ENCODE results near the gene HMCES.
"Not testable (repeated sequence)": the region's sequence is repeated elsewhere in the genome, so short reads cannot be mapped to it uniquely, and the experiment has no call there.

The HMCES gene

GRCh38 chr3:129346695-129347457 lies 68.2 kb downstream of the HMCES start:
- DNase-seq (ENCODE audit: low read depth in 2 of 2) = no peak

GRCh38 chr3:129347458-129347845 lies 68.8 kb downstream of the HMCES start:
- no peak for DNase-seq (ENCODE audit: low read depth in 2 of 2)

- DNase-seq (ENCODE audit: low read depth in 2 of 2) = no peak
Observed at GRCh38 chr3:129348734-129349133, 70.1 kb downstream of the HMCES start.

GRCh38 chr3:129349169-129349568 lies 70.5 kb downstream of the HMCES start:
- not testable (repeated sequence) for DNase-seq (ENCODE audit: low read depth in 2 of 2)

- no peak for DNase-seq (ENCODE audit: low read depth in 2 of 2)
Observed at GRCh38 chr3:129349791-129350190, 71.1 kb downstream of the HMCES start.

- no peak for DNase-seq (ENCODE audit: low read depth in 2 of 2)
Observed at GRCh38 chr3:129352045-129352444, 73.4 kb downstream of the HMCES start.

- DNase-seq (ENCODE audit: low read depth in 2 of 2) = no peak
Observed at GRCh38 chr3:129352650-129353588, 74.2 kb downstream of the HMCES start.

GRCh38 chr3:129353589-129353941 lies 74.9 kb downstream of the HMCES start:
- no peak for DNase-seq (ENCODE audit: low read depth in 2 of 2)

Measured in stimulated activated CD4-positive, alpha-beta T cell treated with anti-CD3 and anti-CD28 coated beads, Interleukin-1b, Interleukin-23, amount 100 ng/mL, for 1 hour (primary cell).